ENCODE results near the gene LSM14A.

GRCh38 chr19:34277244-34277643 is 104.9 kb downstream of the LSM14A start:
- no peak for TF ChIP-seq CTCF (conservative IDR thresholded peaks at IDR 0.05; ENCODE audit: low read depth, low read length)
- no peak for TF ChIP-seq EZH2 (IDR thresholded peaks at IDR 0.05; ENCODE audit: low read length, unreplicated experiment)

Measured in PC-3 (cell line).